Measurements from ENCODE around the gene MED16.
"Not testable (repeated sequence)": the region's sequence is repeated elsewhere in the genome, so short reads cannot be mapped to it uniquely, and the experiment has no call there.

The MED16 gene

GRCh38 chr19:869245-870177, 23.5 kb downstream of the MED16 start:
- peak in 1 of 2 donors; percentile 28 for DNase-seq

GRCh38 chr19:868458-869244, 24.3 kb downstream of the MED16 start:
- DNase-seq = no peak

- DNase-seq = no peak
These were observed 25.0 kb downstream of the MED16 start for GRCh38 chr19:867855-868457.

GRCh38 chr19:867301-867793, 25.6 kb downstream of the MED16 start:
- DNase-seq = no peak

GRCh38 chr19:866769-867300, 26.2 kb downstream of the MED16 start:
- DNase-seq = no peak

GRCh38 chr19:863315-863620, 29.7 kb downstream of the MED16 start:
- no peak for DNase-seq

GRCh38 chr19:862581-863314, 30.2 kb downstream of the MED16 start:
- peak; percentile 48 to 79 for DNase-seq

GRCh38 chr19:861756-862580, 31.0 kb downstream of the MED16 start:
- peak; percentile 63 to 65 for DNase-seq

GRCh38 chr19:861141-861755, 31.7 kb downstream of the MED16 start:
- DNase-seq = no peak

GRCh38 chr19:858868-859843, 33.8 kb downstream of the MED16 start, which contains the start of gene CFD:
CFD (plus strand) TSS chr19:859664; CDS start chr19:859690, 26 bp downstream.
- peak; percentile 23 to 56 for DNase-seq

- no peak for DNase-seq
These were observed 34.7 kb downstream of the MED16 start for GRCh38 chr19:858284-858683.

GRCh38 chr19:855566-856120, 37.3 kb downstream of the MED16 start:
- DNase-seq = no peak

- no peak for DNase-seq
These were observed 37.8 kb downstream of the MED16 start for GRCh38 chr19:855142-855541.

GRCh38 chr19:854549-854948, 38.4 kb downstream of the MED16 start:
- no peak for DNase-seq

- DNase-seq = not testable (repeated sequence)
These were observed 39.3 kb downstream of the MED16 start for GRCh38 chr19:853614-854220.

- DNase-seq = no peak
These were observed 39.9 kb downstream of the MED16 start for GRCh38 chr19:853014-853585.

GRCh38 chr19:852136-853013, 40.6 kb downstream of the MED16 start, which contains the start of gene ELANE:
ELANE (plus strand) TSS chr19:852303; CDS start chr19:852329, 26 bp downstream.
- no peak for DNase-seq

Measured in inflammatory macrophage treated with lipopolysaccharide for 1 hour (primary cell).